GM18907 (cell line): ENCODE data around the gene MAGI1.
"Not testable (repeated sequence)": the region's sequence is repeated elsewhere in the genome, so short reads cannot be mapped to it uniquely, and the experiment has no call there.

Experiments used
- ATAC-seq: cut with Tn5 transposase; IDR thresholded peaks from one replicate; pipeline ENCODE4 v1.9.1; 2021; ENCODE audit warnings: mild to moderate bottlenecking, moderate library complexity; ENCODE audit not compliant: unreplicated experiment

The MAGI1 gene

DNA sequence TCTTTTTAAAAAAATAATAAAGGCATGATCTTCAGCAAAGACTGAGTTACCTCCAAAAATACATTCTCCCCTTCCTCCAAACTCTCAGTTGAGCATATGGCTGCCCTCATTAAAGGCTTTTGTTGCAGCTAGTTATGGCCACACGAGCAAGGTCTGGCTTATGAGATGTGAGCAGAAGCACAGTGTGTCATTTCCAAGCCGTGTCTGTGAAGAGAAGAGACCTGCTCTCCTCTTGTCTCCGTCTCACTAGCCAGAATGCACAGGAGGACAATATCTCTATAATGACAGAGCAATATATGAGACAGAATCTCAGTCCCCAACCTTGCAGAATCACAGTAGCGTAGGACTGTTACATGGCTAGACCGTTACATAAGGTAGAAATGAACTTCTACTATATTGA is 152.3 kb downstream of the MAGI1 start:
- ATAC-seq, result no peak

DNA sequence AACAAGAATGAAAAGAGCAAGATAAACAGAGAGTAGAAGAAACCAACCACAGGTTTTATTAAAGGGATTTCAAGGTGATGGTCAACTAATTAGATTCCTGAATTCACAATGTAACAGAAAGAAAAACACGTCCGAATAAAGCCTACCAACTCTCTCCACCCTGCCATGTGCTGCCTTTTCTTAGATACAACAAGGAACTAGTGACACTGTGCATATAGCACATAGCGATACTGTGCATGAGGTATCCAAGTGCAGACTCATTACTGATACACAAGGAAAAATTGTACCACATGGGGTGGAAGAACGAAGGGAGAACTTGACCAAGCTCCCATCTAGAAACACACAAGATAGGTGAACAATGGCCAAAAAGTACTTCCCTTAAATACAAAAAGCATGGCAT is 154.6 kb downstream of the MAGI1 start:
- ATAC-seq, result no peak

DNA sequence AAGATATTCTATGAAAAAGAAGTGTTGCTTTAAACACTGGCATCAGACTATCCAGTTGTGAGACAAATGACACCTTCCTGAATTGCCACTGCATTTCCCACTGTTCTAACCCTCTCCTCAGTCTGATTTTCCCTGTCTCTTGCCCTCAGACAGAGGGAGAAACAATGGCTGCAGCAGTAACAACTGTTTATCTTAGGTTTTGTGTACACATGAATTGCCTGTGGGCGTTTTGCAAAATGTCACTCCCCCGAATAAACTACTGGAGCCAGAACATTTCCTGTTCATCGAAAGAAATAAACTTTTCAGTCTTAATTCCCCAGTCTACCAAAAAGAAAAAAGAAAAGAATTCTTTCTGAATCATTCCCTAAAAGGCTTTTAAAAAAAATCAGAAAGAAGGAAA is 155.1 kb downstream of the MAGI1 start:
- no peak for ATAC-seq

DNA sequence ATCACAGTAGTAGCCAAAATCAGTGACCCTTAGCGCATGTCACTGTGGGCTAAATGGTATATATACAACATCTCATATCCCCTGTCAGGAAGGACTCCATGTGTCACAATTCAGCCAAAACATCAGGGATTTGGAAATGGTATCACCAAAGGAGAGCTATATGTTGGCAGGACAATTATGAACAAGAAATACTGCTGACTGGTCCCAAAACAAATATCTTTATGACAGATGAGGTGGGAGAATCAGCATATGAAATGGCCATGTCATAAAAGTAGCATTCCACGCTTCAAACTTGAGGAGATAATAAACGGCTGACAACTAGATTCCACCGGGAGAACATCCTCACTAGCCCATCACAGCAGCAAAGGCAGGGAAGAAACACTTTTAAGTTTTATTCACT is 158.4 kb downstream of the MAGI1 start:
- no peak for ATAC-seq

DNA sequence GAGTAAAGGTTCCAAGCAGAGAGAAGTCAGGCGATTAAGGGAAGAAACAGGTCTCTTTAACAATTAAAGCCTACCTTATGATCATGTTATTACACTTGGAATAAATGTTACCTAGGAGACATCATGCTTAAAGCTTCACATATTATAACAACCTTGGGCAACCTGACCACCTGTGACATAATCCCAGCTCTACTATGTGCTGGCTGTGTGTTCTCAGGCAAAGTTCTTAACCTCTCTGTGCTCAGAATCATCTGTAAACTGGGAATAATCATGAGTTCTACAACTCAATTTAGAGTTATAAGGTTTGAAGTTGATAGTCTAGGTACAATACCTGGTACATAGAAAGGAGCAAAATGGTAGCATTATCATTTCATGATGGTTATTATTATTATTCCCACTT is 159.3 kb downstream of the MAGI1 start:
- no peak for ATAC-seq

DNA sequence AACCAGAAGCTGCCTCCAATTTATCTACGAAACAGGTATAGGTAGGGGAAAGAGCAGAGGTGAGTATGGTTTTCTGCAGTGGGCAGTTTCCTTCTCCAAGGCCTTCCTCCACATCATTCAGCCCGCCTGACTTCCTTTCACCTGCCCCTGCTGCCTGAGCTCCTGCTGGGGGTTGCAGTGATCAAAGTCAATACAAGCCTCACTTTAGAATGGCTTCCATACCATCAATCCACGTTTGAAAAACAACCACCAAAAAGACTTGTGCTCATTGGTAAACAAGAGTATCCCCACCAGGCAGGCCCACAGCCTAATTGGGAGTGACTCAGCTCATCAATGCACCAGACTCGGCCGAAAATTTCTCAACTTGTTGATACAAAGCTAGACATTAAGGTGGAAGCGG is 159.9 kb downstream of the MAGI1 start:
- no peak for ATAC-seq

DNA sequence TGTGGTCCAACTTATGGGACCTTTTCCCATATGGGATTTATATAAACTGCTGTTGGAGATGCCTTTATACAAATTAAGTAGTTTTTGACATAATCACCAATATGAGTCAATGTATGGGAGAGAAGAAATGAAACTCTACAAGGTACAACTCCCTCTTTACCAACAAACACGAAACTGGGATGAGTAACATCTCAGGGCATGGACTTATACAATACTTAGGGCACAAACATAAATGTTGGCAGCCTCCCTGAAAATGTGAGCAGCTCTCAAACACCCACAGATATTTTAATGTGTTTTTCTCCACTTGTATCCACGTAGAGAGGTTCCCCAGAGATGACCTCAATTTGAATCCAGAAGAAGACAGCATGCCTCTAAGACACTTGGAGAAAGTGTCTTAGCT is 161.6 kb downstream of the MAGI1 start:
- ATAC-seq, result no peak

DNA sequence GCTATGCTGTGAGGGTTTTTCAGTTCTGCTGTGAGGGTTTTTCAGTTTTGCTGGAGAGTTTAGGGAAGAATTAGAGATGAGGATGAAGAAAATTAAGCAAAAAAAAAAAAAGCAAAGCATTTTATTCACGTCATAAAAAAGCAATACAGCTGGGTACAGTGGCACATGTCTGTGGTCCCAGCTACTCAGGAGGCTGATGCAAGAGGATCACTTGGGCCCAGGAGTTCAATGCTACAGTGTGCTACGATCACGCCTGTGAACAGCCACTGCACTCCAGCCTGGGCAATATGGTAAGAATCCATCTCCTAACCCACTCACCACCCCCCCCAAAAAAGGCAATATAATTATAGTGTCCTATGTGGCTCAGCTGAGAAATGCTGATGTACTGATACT is 162.7 kb downstream of the MAGI1 start:
- ATAC-seq, result no peak

DNA sequence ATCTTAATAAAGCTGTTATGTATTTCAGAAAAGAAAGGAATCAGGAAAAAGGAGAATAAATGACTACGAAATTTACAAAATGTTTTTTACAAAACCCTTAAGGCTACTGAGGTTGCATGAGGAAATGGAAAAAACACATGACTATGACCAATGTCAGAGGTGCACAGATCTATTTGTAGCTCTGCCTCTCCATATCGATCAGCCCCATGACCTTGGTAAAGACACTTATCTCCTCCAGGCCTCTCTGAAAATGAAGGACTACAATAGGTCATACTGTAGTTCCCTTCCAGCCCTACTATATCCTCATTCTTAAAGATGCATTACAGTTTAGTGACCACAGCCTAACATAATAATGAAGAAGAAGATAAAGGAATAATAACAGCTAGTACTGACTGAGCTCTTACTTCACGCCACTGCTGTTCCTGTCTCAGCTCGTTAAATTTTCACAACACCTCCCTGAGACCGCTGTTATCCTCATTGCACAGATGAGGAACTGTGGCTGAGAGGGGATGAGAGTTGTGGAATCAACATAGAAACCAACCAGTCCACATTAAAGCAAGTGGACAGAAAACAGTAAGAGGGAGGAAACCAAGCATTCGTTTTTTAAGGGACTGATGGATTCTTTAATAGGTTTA is 163.2 kb downstream of the MAGI1 start:
- no peak for ATAC-seq

DNA sequence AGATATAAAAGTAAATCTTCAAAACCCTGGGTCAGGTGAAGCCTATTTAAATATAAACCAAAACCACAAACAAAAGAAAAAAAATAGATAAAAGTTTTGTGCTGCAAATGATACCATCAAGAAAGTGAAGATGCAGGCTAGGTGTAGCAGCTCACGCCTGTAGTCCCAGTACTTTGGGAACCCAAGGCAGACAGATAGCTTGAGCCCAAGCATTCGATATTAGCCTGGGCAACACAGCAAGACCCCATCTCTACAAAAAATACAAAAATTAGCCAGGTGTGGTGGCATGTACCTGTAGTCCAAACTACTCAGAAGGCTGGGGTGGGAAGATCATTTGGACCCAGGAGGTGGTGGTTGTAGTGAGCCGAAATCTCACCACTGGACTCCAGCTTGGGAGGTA is 164.8 kb downstream of the MAGI1 start:
- no peak for ATAC-seq

DNA sequence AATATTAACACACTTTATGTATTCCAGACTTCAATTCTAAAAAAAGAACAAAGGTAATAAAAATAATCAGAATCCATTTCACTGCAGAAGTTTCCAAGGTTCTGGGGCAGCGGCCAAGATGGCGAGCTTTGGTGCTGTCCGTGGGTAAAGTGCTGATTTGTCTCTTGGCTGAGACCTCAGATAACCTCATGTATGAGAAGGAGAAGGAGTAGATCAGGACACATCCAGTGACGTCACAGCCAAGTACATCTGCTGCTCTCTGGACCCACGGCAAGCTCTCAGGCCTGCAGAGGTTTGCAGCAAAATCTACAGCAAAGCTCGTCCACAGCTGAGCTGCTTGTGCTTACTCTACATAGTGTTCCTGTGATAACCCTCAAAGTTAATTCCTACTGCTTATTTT is 165.7 kb downstream of the MAGI1 start:
- ATAC-seq, result no peak

DNA sequence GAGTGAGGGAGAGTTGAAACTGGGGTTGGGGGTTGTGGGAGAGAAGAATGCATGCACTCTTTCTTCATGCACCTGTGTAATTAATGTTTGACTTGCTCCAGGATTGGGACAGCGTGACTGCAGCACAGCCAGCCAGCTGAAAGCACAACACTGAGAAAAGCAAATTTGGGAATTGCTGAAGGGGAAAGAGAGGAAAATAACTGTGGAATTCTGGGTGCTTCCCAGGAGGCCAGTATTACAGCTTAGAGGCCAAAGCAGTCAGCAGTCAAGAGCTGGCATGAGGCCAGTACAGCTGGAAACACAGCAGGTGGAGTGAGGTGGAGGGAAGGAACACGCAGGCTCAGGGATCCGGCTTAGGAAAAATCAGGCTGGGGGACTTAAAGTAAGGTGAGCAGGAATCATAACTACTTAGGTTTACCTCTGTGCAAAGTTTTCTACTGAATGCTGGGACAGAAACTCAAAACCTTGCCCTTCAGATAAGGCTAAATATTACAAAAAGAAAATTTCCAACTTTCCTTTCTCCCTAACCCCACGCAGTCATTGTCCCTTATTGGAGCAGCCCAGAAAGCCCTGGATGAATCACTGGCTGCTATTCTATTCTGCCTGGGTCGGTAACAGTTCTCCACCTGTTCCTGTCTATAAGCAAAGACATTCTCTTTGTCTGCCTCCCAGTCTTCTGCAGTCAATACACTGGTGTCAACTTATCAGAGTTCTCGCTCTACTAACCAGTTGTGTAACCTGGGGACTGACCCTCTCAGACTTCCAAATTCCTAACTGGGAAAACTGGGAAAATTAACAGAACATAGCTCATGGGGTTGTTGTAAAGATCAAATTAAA is 167.2 kb downstream of the MAGI1 start:
- no peak for ATAC-seq

DNA sequence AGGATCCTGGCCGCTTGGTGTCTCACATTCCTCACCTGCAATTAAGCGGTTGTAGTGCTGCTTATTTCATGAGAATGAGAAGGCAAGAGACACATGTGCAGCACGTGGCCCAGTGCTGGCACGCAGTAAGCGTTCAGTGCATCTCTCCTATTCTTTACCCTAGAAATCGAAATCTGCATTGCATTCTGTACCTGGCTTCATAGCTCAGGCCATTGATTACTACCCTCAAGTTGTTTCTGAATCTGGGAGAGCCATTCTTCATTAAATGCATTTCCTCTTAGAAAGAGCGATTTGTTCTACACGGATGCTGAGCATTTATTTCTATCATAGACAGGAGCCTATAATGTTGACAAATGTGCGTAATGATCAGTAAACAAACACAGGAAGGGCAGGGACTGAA is 168.9 kb downstream of the MAGI1 start:
- ATAC-seq, result no peak

DNA sequence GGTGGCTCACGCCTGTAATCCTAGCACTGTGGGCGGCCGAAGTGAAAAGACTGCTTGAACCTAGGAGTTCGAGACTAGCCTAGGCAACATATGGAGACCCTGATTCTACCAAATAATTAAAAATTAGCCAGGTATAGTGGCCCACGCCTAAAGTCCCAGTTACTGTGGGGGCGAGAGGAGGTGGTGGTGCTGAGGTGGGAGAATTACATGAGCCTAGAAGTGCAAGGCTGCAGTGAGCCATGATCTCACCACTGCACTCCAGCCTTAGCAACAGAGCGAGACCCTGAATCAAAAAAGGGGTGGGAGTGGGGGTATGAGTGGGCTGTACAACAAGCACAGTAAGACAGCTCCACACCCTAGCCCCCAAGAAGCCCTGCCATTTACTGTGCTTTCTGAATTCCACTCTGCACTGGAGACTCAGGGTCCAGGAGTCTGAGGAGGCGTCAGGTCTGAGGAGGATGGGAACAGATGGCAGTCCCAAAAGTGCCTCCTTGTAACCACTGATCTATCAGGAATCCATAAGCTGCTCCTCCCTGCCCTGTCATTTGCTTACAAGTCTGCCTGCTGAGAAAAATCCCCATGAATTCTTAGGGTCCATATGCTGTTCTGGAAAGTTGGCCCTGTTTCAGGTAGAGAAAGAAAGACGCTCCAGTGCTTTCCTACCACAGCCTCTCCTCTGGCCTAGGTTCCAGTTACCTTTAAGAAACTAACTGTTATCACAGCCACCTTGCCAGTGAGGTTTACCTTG is 171.1 kb downstream of the MAGI1 start:
- no peak for ATAC-seq

DNA sequence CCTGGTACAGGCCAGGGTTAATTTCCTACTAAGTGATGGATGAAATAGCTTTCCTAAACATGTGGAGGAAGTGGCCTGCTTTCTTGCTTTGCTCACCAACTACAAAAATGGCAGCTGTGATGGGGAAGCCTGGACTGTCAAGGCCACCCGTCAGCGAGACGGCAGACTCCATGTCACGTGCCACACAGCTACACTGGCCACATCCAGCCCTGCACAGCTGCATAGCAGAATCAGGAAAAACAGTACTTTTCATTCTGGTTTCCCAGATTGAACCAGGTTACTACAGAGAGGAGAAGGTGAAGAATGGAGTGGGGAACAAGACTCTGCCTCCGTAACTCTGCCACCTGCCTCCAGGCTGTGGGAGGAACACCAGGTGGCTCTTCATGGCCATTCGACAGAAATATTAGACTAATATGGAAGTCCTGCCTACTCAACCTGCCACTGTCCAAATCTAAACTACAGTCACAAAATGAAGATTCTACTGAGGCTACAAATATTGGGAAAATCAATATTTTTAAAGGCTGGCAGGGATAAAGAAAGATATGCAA is 174.3 kb downstream of the MAGI1 start:
- ATAC-seq, result no peak

DNA sequence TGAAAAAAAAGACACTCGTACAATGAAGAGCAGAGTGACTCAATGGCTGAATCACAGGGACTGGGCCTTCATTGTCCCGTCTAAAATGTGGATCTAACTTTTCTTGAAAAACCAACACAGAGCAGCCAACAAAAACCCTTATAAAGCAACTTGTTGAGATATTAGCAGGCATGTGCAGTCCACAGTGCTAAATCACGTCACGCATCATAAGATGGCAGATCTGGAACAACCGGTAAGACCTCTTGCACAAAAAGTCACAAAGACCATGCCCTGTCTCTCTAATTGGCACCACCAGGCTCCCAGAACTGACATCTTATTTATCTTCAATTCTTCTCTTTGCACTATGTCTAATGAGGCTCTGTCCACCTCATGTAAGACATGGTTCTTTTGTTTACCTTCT is 177.0 kb downstream of the MAGI1 start:
- ATAC-seq, result no peak

DNA sequence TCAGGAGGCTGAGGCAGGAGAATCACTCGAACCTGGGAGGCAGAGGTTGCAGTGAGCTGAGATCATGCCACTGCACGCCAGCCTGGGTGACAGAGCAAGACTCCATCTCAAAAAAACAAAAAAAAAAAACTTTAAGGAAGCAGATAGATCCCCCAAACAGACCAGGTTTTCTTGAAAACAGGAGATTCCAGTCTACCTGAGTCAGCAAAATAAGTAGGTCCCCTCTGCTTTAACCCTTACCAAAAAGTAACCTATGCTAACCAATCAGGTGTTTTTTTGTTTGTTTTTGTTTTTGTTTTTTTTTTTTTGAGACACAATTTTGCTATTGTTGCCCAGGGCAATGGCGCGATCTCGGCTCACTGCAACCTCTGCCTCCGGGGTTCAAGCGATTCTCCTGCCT is 179.1 kb downstream of the MAGI1 start:
- not testable (repeated sequence) for ATAC-seq

DNA sequence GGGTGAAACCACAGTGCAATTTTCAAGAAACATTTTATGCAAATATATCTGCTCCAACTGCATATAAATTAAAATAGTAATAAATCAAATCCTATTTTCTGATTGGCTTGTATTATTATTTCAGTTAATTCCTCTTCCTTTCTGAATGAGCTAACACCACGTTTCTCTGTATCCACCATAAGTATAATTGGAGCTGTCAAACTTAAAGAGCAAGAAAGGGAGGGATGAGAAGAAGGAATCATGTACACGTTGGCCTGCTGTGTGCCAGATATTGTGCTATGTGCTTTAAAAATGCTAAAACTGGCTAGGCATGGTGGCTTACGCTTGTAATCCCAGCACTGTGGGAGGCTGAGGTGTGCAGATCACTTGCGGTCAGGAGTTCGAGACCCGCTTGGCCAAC is 180.0 kb downstream of the MAGI1 start:
- ATAC-seq, result no peak

DNA sequence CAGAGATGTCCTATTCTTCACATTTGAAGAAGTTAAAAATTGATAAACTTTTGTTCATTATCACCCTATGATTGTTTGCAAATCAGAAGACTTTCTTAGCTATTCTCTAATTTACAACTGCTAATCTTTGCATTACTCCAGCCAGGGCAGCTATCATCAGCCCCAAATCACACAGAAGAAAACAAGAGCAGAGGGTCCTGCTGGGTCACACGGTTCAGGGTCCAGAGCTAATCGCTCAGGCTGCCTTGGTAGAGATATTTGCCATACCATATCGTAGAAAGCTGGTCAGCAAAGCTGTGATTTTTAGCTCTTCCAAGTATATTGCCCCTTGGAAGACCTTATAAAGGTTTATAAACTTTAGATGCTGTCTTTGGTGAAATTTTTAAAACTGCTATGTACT is 181.4 kb downstream of the MAGI1 start:
- no peak for ATAC-seq

DNA sequence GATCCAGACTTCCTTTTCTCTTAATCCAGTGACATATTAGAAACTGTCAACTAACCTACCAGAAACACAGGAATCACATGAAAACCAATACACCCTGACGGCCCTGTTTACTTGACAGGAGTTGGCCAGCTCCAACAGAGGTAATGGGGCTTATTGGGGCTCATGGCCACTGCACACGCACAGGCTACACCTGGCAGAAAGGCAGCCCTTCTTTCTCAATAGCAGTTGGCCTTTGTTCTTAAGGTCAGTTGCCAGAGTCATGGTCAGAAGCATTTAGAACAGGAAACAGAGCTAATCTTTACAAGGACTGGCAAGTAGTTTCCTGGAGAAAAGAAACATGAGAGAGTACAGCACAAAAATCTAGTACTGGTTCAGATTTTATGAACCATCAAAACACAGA is 181.8 kb downstream of the MAGI1 start:
- no peak for ATAC-seq

DNA sequence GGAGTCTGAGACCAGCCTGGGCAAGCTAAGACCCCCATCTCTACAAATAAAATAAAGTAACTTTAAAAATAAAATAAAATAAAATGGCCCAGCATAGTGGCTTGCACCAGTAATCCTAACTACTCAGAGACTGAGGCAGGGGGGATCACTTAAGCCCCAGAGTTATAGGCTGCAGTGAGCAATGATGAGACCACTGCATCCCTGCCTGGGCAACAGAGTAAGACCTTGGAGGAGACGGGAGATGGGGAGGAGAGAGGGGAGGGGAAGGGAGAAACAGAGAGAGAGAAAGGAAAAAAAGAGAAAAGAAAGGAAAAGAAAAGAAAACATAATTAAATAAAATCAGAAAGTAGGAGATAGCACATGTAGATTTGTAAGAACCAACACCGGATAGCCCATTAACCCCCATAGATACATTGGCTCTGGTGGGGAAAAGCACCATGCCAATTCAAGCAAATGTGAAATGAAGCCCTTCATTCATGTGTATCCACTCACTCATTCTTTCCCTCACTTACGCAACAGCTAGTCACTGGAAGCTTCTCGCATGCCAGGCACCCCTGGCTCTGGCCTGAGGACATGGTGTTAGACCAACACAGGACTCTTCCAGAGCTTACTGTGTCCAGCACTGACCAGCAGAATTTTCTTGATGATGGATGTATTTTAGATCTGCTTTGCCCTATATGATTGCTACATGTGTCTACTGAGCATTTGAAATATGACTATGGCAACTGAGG is 183.2 kb downstream of the MAGI1 start:
- ATAC-seq, result no peak
